MM.1S (cell line): ENCODE results near the gene AASDHPPT.

Experiments
- EZH2 ChIP-seq: fragments of 300-600 bp; sonication (generic); optimal IDR thresholded peaks from 2 replicates; pipeline ENCODE3; 2017; ENCODE audit warnings: low read depth, mild to moderate bottlenecking, antibody characterized with exemption, low read length, mixed read lengths
- EZH2phosphoT487 ChIP-seq: fragments of 300-600 bp; sonication (generic); IDR thresholded peaks from 2 replicates; pipeline ENCODE4 v1.6.1; 2018; ENCODE audit warnings: antibody characterized with exemption, low read length
- TF ChIP-seq, protein P1 (sequence below): fragments of 300-600 bp; sonication (generic); IDR thresholded peaks from 2 replicates; pipeline ENCODE4 v1.5.1; 2016; ENCODE audit warnings: antibody characterized with exemption, low read length, mixed read lengths

DNA sequence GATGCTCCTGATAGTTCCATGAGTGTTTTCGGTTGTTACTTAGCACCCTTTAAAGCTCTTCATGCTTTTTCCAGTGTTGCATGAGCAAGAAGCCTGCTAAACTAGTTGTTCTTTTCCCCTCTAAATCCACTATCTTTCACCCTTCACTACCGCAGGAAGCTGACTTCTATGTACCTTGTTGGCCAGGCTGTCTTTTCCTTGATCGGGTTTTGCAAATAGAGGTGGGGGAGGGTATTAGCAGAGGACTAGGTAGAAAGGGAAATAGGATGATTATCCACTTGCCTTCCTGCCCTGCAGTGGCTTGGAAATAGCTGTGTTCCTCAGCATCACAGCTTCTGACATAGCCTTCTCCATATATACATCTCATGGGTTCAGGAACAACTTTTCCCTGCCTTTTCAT lies 23.9 kb downstream of the AASDHPPT start:
- TF ChIP-seq, protein P1, sequence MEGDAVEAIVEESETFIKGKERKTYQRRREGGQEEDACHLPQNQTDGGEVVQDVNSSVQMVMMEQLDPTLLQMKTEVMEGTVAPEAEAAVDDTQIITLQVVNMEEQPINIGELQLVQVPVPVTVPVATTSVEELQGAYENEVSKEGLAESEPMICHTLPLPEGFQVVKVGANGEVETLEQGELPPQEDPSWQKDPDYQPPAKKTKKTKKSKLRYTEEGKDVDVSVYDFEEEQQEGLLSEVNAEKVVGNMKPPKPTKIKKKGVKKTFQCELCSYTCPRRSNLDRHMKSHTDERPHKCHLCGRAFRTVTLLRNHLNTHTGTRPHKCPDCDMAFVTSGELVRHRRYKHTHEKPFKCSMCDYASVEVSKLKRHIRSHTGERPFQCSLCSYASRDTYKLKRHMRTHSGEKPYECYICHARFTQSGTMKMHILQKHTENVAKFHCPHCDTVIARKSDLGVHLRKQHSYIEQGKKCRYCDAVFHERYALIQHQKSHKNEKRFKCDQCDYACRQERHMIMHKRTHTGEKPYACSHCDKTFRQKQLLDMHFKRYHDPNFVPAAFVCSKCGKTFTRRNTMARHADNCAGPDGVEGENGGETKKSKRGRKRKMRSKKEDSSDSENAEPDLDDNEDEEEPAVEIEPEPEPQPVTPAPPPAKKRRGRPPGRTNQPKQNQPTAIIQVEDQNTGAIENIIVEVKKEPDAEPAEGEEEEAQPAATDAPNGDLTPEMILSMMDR = no peak
- TF ChIP-seq EZH2 (no peak), EZH2phosphoT487 (no peak)
